K562 (cell line): ENCODE data around the gene LPGAT1. TPM values are rescaled to one million over a fixed set of nuclear protein-coding genes. Genes with fewer than 3 reads are reported as not detected.

Experiments
- ARID1B ChIP-seq: fragments of 450-650 bp; IDR thresholded peaks from 2 replicates; pipeline ENCODE4 v1.6.1; 2016; ENCODE audit warnings: antibody characterized with exemption, mild to moderate bottlenecking, inconsistent platforms
- CEBPB ChIP-seq: fragments of 450-650 bp; IDR thresholded peaks from 2 replicates; pipeline ENCODE4 v1.6.1; 2016; ENCODE audit warnings: missing genetic modification characterization, missing compliant biosample characterization
- DEAF1 ChIP-seq: fragments of 450-650 bp; formaldehyde crosslinking; IDR thresholded peaks from 2 replicates; pipeline ENCODE4 v1.4.0; 2020; ENCODE audit warnings: mild to moderate bottlenecking, moderate library complexity
- FOXP4 ChIP-seq: sonication (generic); formaldehyde crosslinking; IDR thresholded peaks from 2 replicates; pipeline ENCODE4 v1.8.0; 2022; ENCODE audit warnings: mild to moderate bottlenecking, missing genetic modification reagents, borderline replicate concordance
- GTF2A2 ChIP-seq: IDR thresholded peaks from 2 replicates; pipeline ENCODE4 v1.6.1; 2016; ENCODE audit warnings: mild to moderate bottlenecking, missing genetic modification characterization, missing compliant biosample characterization
- L3MBTL2 ChIP-seq: fragments of 450-650 bp; IDR thresholded peaks from 2 replicates; pipeline ENCODE4 v1.6.1; 2016; ENCODE audit warnings: mild to moderate bottlenecking, moderate library complexity
- MIER1 ChIP-seq: fragments of 450-650 bp; IDR thresholded peaks from 2 replicates; pipeline ENCODE4 v1.6.1; 2016; ENCODE audit warnings: antibody characterized with exemption, mild to moderate bottlenecking, low read depth
- NFE2 ChIP-seq: IDR thresholded peaks from 2 replicates; pipeline ENCODE4 v1.6.1; 2014; ENCODE audit warnings: antibody characterized with exemption, low read depth
- SP2 ChIP-seq: IDR thresholded peaks from 2 replicates; pipeline ENCODE4 v1.6.1; 2011; ENCODE audit warnings: mild to moderate bottlenecking, low read depth, low read length, moderate library complexity; ENCODE audit not compliant: poor library complexity, severe bottlenecking; ENCODE audit errors: extremely low read depth
- SRSF9 ChIP-seq: fragments of 200-400 bp; formaldehyde crosslinking; IDR thresholded peaks from 2 replicates; pipeline ENCODE4 v1.6.1; 2017; ENCODE audit warnings: low read depth, low read length, borderline replicate concordance
- TCF7 ChIP-seq: sonication (generic); IDR thresholded peaks from 2 replicates; pipeline ENCODE4 v1.6.1; 2016; ENCODE audit warnings: antibody characterized with exemption, borderline replicate concordance
- ZBTB2 ChIP-seq: fragments of 450-650 bp; IDR thresholded peaks from 2 replicates; pipeline ENCODE4 v1.6.1; 2016; ENCODE audit warnings: antibody characterized with exemption
- ZNF75A ChIP-seq: fragments of 450-650 bp; formaldehyde crosslinking; IDR thresholded peaks from 2 replicates; pipeline ENCODE4 v1.4.0; 2020; ENCODE audit warnings: mild to moderate bottlenecking
- ZSCAN32 ChIP-seq: fragments of 450-650 bp; formaldehyde crosslinking; IDR thresholded peaks from 2 replicates; pipeline ENCODE4 v1.4.0; 2020; ENCODE audit warnings: mild to moderate bottlenecking, moderate library complexity
- polyA plus RNA-seq, 8 experiments: library from polyadenylated mRNA; depleted of rRNA in 4 of 8; stranded (reverse) in 5 of 8; unstranded in 3 of 8; fragments of >200 nt; fragmentation: Nextera tagmentation in 2 of 8; fragmentation: Illumina TruSeq in 1 of 8; extraction: Ambion mirVana in 2 of 8; extraction: Trizol in 1 of 8; gene quantifications; 2 replicates each; pipeline versions ENCODE4 v1.2.1 to v1.2.3, GENCODE V29; 2011 to 2014; ENCODE audit warnings: inconsistent platforms in 1 of 8, missing spikeins in 1 of 8
- total RNA-seq, 7 experiments: library from RNA; depleted of rRNA in 6 of 7; stranded (reverse); fragments of >200 nt in 6 of 7; fragmentation: Illumina TruSeq in 2 of 7; extraction: Trizol in 2 of 7; gene quantifications; 2 replicates each; pipeline versions ENCODE4 v1.2.1 to v1.2.3, GENCODE V29; 2011 to 2021; ENCODE audit warnings: low replicate concordance in 1 of 7
- TF ChIP-seq, protein P1 (sequence below): sonication (generic); formaldehyde crosslinking; IDR thresholded peaks from 2 replicates; pipeline ENCODE4 v1.8.1; 2022; ENCODE audit warnings: missing genetic modification reagents
- TF ChIP-seq, protein P2 (sequence below): fragments of 450-650 bp; IDR thresholded peaks from 2 replicates; pipeline ENCODE4 v1.7.0; 2016; ENCODE audit warnings: borderline replicate concordance
- TF ChIP-seq, protein P3 (sequence below): fragments of 200-400 bp; formaldehyde crosslinking; IDR thresholded peaks from 2 replicates; pipeline ENCODE4 v1.6.1; 2017; ENCODE audit warnings: mild to moderate bottlenecking, low read depth, low read length, moderate library complexity

The LPGAT1 gene
- total and polyA plus RNA-seq, 9 of the 15 experiments (the other 6 are each of a cell fraction or from before 2014, with no cell fraction given) = 5.7 to 31.4 (median 16.3) TPM

- TF ChIP-seq, protein P1, sequence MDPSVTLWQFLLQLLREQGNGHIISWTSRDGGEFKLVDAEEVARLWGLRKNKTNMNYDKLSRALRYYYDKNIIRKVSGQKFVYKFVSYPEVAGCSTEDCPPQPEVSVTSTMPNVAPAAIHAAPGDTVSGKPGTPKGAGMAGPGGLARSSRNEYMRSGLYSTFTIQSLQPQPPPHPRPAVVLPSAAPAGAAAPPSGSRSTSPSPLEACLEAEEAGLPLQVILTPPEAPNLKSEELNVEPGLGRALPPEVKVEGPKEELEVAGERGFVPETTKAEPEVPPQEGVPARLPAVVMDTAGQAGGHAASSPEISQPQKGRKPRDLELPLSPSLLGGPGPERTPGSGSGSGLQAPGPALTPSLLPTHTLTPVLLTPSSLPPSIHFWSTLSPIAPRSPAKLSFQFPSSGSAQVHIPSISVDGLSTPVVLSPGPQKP (CRISPR knock-in tag) = no peak
- TF ChIP-seq ARID1B (no peak), L3MBTL2 (peak; percentile 61), SP2 (no peak), DEAF1 (CRISPR knock-in tag) (peak; percentile 98), TCF7 (0 out of 2 replicates have a peak, but pooled peaks have one; percentile 59), ZNF75A (no peak), GTF2A2 (tag) (no peak), FOXP4 (CRISPR knock-in tag) (no peak), ZSCAN32 (CRISPR knock-in tag) (no peak), CEBPB (no peak), NFE2 (no peak; the same call in 1 of the 2 replicates), SRSF9 (no peak), ZBTB2 (no peak), MIER1 (no peak)
- TF ChIP-seq, protein P2, sequence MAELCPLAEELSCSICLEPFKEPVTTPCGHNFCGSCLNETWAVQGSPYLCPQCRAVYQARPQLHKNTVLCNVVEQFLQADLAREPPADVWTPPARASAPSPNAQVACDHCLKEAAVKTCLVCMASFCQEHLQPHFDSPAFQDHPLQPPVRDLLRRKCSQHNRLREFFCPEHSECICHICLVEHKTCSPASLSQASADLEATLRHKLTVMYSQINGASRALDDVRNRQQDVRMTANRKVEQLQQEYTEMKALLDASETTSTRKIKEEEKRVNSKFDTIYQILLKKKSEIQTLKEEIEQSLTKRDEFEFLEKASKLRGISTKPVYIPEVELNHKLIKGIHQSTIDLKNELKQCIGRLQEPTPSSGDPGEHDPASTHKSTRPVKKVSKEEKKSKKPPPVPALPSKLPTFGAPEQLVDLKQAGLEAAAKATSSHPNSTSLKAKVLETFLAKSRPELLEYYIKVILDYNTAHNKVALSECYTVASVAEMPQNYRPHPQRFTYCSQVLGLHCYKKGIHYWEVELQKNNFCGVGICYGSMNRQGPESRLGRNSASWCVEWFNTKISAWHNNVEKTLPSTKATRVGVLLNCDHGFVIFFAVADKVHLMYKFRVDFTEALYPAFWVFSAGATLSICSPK = no peak
- TF ChIP-seq, protein P3, sequence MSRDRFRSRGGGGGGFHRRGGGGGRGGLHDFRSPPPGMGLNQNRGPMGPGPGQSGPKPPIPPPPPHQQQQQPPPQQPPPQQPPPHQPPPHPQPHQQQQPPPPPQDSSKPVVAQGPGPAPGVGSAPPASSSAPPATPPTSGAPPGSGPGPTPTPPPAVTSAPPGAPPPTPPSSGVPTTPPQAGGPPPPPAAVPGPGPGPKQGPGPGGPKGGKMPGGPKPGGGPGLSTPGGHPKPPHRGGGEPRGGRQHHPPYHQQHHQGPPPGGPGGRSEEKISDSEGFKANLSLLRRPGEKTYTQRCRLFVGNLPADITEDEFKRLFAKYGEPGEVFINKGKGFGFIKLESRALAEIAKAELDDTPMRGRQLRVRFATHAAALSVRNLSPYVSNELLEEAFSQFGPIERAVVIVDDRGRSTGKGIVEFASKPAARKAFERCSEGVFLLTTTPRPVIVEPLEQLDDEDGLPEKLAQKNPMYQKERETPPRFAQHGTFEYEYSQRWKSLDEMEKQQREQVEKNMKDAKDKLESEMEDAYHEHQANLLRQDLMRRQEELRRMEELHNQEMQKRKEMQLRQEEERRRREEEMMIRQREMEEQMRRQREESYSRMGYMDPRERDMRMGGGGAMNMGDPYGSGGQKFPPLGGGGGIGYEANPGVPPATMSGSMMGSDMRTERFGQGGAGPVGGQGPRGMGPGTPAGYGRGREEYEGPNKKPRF = no peak
These were observed 132.2 kb downstream of the LPGAT1 start (continued) for GRCh38 chr1:211698161-211699026.
